CD8-positive, alpha-beta memory T cell (primary cell): Measurements from ENCODE around the gene ZDHHC9. TPM values are rescaled to one million over a fixed set of nuclear protein-coding genes. Genes with fewer than 3 reads are reported as not detected.
A peak's percentile ranks its signal among the peaks of the same experiment; 100 is the strongest.

ENCODE experiments used
- CTCF ChIA-PET: fragments of 350-600 bp; sonication (Branson Sonifier 250); formaldehyde crosslinking; loops from one replicate; lab custom pipeline; 2021; ENCODE audit warnings: antibody characterized with exemption; lab: Charles Lee
- POLR2A ChIA-PET: fragments of 350-600 bp; sonication (Branson Sonifier 250); formaldehyde crosslinking; loops from one replicate; lab custom pipeline; 2021; ENCODE audit warnings: antibody characterized with exemption; lab: Charles Lee
- DNase-seq, 5 donors: peaks; one replicate each; pipeline versions ENCODE4 v3.0.0 to v3.0.0-alpha.2; 2020 to 2022; ENCODE audit warnings: mixed read lengths in 1 of 5
- H3K27ac ChIP-seq: one replicate; pipeline ENCODE4 v1.7.0; 2013; ENCODE audit warnings: low read depth, mild to moderate bottlenecking, low read length, moderate library complexity
- H3K27me3 ChIP-seq: 2 replicates; pipeline ENCODE4 v1.7.0; 2013; ENCODE audit warnings: low read length, mild to moderate bottlenecking; ENCODE audit not compliant: insufficient read depth, poor library complexity, severe bottlenecking
- H3K36me3 ChIP-seq: 2 replicates; pipeline ENCODE4 v1.7.0; 2013; ENCODE audit warnings: mild to moderate bottlenecking, low read length, moderate library complexity; ENCODE audit not compliant: insufficient read depth
- H3K4me1 ChIP-seq: 2 replicates; pipeline ENCODE4 v1.7.0; 2013; ENCODE audit warnings: mild to moderate bottlenecking, low read length, moderate library complexity; ENCODE audit not compliant: insufficient read depth
- H3K4me3 ChIP-seq: 2 replicates; pipeline ENCODE4 v1.7.0; 2013; ENCODE audit warnings: mild to moderate bottlenecking, low read length
- H3K9me3 ChIP-seq: 2 replicates; pipeline ENCODE4 v1.7.0; 2013; ENCODE audit warnings: mild to moderate bottlenecking, low read length
- H3K27ac Mint-ChIP-seq, 8 donors: one replicate each; pipeline ENCODE4 v1.8.0; 2020 to 2021; ENCODE audit warnings: mixed read lengths in 8 of 8, mild to moderate bottlenecking in 6 of 8, inconsistent platforms in 3 of 8, moderate library complexity in 3 of 8
- H3K27me3 Mint-ChIP-seq, 2 donors: one replicate each; pipeline ENCODE4 v1.8.0; 2020 to 2021; ENCODE audit warnings: mixed read lengths in 2 of 2, mild to moderate bottlenecking in 1 of 2, moderate library complexity in 1 of 2
- H3K36me3 Mint-ChIP-seq, 3 donors: one replicate each; pipeline ENCODE4 v1.8.0; 2020 to 2021; ENCODE audit warnings: mixed read lengths in 3 of 3, inconsistent platforms in 1 of 3, mild to moderate bottlenecking in 1 of 3
- H3K4me1 Mint-ChIP-seq, 3 donors: one replicate each; pipeline ENCODE4 v1.8.0; 2020 to 2021; ENCODE audit warnings: mixed read lengths in 3 of 3, inconsistent platforms in 1 of 3, mild to moderate bottlenecking in 1 of 3
- H3K4me3 Mint-ChIP-seq, 7 donors: one replicate each; pipeline ENCODE4 v1.8.0; 2020 to 2021; ENCODE audit warnings: mixed read lengths in 7 of 7, mild to moderate bottlenecking in 6 of 7, moderate library complexity in 4 of 7, inconsistent platforms in 2 of 7
- H3K9me3 Mint-ChIP-seq, 5 donors: one replicate each; pipeline ENCODE4 v1.8.0; 2020 to 2022; ENCODE audit warnings: mixed read lengths in 5 of 5, mild to moderate bottlenecking in 3 of 5, moderate library complexity in 2 of 5, inconsistent platforms in 1 of 5
- polyA plus RNA-seq: library from polyadenylated mRNA; unstranded; fragments of 300-500 nt; fragmentation: Illumina TruSeq; gene quantifications from one replicate; pipeline ENCODE4 v1.2.3, GENCODE V29; 2021
- total RNA-seq, 2 experiments: library from RNA; stranded (reverse); gene quantifications; one replicate each; pipeline ENCODE4 v1.2.3, GENCODE V29; 2021

Gene ZDHHC9
- total and polyA plus RNA-seq, 3 experiments from 2014 or later, result 4.6 to 11.5 (median 10.4) TPM

DNA sequence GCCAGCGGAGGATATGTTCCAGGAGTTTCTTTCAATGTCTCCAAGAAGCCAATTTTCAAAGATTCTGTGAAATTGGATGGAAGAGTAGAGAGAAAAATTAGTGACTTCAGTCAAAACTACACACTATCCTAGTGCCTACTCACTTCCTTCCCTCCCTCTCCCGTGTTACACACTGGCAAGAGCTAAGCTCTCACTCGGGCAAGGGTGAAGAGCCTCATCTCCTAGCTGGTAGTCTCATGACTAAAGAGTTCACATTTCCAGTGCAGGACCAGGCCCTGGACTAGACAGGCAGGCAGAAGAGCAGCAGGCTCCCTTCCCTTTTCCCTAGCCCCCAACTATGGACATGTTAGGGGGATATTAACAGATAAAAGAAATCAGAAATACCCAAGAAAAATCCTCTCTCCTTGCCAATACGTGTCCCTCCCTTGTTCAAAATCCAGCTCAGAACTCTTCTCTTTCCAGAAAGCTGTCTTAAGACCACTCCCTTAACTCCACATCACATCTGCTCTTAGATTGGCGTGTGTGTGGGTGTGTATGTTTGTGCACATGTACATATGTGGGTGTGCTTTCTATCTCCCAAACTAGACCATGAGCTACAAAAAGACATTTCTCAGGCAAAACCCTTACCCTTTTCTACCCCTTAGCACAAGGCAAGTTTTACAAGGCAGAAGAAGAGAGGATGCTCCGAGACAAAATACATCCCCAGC lies 29.9 kb downstream of the ZDHHC9 start:
- Histone ChIP-seq H3K27ac (no peak overlapping the region), H3K27me3 (no peaks in the 10 kb centered on the region), H3K4me3 (no peak overlapping the region), H3K9me3 (no peaks in the 10 kb centered on the region), H3K4me1 (no peaks in the 10 kb centered on the region), H3K36me3 (no peaks in the 10 kb centered on the region)
- DNase-seq, result no peak
- Mint-ChIP-seq H3K36me3 (peaks cover 0 to 19% (median 3%) of the 10 kb centered on the region in 3 donors), H3K27ac (no peak overlapping the region), H3K4me3 (no peak overlapping the region), H3K27me3 (peaks cover 0 to 5% of the 10 kb centered on the region in 2 donors), H3K4me1 (peaks cover 7 to 8% (median 8%) of the 10 kb centered on the region in 3 donors), H3K9me3 (no peaks in the 10 kb centered on the region)
- ChIA-PET POLR2A (no interaction called here), CTCF (no interaction called here)

DNA sequence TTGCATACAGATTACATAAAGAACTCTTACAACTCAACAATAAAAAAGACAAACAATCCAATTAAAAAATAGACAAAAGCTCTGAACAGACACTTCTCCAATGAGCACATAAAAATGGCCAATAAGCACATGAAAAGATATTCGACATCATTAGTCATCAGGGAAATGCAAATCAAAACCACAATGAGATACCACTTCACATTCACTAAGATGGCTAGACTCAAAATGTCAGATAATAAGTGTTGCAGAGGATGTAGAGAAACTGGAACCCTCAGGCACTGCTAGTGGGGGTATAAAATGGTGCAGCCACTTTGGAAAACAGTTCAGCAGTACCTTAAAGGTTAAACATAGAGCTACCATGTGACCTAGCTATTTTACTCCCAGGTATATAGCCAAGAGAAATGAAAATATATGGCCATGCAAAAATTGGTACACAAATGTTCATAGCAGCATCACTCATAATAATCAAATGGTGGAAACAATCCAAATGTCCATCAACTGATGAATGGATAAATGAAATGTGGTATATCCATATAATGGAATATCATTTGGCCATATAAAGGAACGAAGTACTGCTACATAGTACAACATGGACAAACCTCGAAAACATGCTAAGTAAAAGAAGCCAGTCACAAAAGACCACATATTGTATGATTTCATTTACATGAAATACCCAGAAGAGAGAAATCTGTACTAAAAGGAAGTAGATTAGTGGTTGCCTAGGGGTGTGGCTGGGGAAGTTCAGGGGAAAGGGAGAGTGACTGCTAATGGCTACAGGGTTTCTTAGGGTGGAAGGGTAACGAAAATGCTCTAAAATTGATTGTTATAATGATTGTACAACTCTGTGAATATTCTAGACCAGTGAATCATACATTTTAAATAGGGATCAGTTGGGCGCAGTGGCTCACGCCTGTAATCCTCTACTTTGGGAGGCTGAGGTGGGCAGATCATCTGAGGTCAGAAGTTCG lies 34.6 kb downstream of the ZDHHC9 start:
- Mint-ChIP-seq H3K4me3 (no peak overlapping the region), H3K27ac (peak overlapping the region in 2 of 8 donors; percentile 12 to 54), H3K27me3 (peaks cover 0 to 5% of the 10 kb centered on the region in 2 donors), H3K36me3 (peaks cover 4 to 26% (median 7%) of the 10 kb centered on the region in 3 donors), H3K4me1 (peaks cover 10 to 17% (median 16%) of the 10 kb centered on the region in 3 donors), H3K9me3 (no peaks in the 10 kb centered on the region)
- DNase-seq, result no peak
- Histone ChIP-seq H3K4me3 (no peak overlapping the region), H3K9me3 (no peaks in the 10 kb centered on the region), H3K4me1 (no peaks in the 10 kb centered on the region), H3K27me3 (no peaks in the 10 kb centered on the region), H3K36me3 (no peaks in the 10 kb centered on the region), H3K27ac (no peak overlapping the region)
- POLR2A ChIA-PET, result interaction anchor here (0.6 kb wide), 1 partner anchor 27 kb away, joined by 4 read pairs; no protein-coding TSS in a partner anchor
- CTCF ChIA-PET, result interaction anchor here (1.3 kb wide), 1 partner anchor 14 kb away, joined by 3 read pairs; no protein-coding TSS in a partner anchor

DNA sequence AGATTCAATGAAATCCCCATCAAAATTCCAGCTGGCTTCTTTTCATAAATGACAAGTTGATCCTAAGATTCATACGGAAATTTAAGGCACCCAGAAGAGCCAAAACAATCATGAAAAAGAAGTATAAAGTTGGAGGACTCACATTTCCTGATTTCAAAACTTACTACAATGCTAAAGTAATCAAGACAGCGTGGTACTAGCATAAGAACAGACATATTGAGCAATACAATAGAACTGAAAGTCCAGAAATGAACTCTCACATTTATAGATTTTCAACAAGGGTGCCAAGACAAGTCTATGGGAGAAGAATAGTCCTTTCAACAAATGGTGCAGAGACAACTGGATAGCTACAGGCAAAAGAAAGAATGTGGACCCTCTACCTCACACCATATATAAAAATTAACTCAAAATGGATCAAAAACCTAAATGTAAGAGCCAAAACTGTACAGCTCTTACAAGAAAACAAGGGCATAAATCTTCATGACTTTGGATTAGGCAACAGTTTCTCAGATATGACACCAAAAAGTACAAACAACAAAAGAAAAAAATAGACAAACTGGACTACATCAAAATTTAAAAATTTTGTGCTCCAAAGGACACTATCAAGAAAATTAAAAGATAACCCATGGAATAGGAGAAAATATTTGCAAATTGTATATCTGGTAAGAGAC lies 35.4 kb downstream of the ZDHHC9 start:
- H3K4me3 ChIP-seq, result no peak overlapping the region
- H3K9me3 Mint-ChIP-seq, result no peaks in the 10 kb centered on the region
- H3K27ac ChIP-seq, result no peak overlapping the region
- no peak overlapping the region for H3K4me3 Mint-ChIP-seq
- H3K4me1 Mint-ChIP-seq, result peaks cover 10 to 21% (median 16%) of the 10 kb centered on the region in 3 donors
- H3K27me3 ChIP-seq, result no peaks in the 10 kb centered on the region
- H3K27ac Mint-ChIP-seq, result peak overlapping the region in 2 of 8 donors; percentile 12 to 54
- no peaks in the 10 kb centered on the region for H3K9me3 ChIP-seq
- H3K4me1 ChIP-seq, result no peaks in the 10 kb centered on the region
- ChIA-PET POLR2A (no interaction called here), CTCF (interaction anchor here (1.3 kb wide), 1 partner anchor 15 kb away, joined by 3 read pairs; no protein-coding TSS in a partner anchor)
- H3K36me3 ChIP-seq, result no peaks in the 10 kb centered on the region
- H3K36me3 Mint-ChIP-seq, result peaks cover 4 to 27% (median 7%) of the 10 kb centered on the region in 3 donors
- DNase-seq, result no peak
- peaks cover 0 to 7% of the 10 kb centered on the region in 2 donors for H3K27me3 Mint-ChIP-seq

DNA sequence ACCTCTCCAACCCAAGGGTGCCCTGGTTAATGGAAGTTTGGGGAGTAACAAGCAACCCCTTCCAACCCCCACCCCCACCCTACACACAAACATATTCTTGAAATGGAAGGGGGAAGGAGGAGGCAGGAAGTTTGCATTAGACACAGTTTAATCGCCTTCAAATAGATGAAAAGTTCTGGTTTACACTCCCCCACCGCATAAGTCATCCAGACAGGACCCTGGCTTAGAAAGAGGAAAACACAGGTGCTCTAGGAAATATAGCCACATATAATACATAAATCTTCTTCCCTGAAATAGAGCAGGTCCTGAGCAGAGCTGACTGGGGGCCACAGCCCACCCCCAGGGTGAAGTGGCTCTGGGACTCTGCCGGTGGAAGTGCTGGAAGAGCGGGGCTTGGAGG lies 38.9 kb downstream of the ZDHHC9 start:
- Histone ChIP-seq H3K9me3 (no peaks in the 10 kb centered on the region), H3K27me3 (no peaks in the 10 kb centered on the region), H3K27ac (no peak overlapping the region), H3K4me3 (no peak overlapping the region), H3K36me3 (no peaks in the 10 kb centered on the region), H3K4me1 (no peaks in the 10 kb centered on the region)
- ChIA-PET POLR2A (no interaction called here), CTCF (no interaction called here)
- DNase-seq, result no peak
- peaks cover 10 to 22% (median 21%) of the 10 kb centered on the region in 3 donors for H3K4me1 Mint-ChIP-seq
- H3K36me3 Mint-ChIP-seq, result peaks cover 4 to 16% (median 5%) of the 10 kb centered on the region in 3 donors
- H3K27ac Mint-ChIP-seq, result peak overlapping the region in 1 of 8 donors; percentile 59
- peaks cover 0 to 2% of the 10 kb centered on the region in 2 donors for H3K27me3 Mint-ChIP-seq
- no peaks in the 10 kb centered on the region for H3K9me3 Mint-ChIP-seq
- H3K4me3 Mint-ChIP-seq, result no peak overlapping the region

DNA sequence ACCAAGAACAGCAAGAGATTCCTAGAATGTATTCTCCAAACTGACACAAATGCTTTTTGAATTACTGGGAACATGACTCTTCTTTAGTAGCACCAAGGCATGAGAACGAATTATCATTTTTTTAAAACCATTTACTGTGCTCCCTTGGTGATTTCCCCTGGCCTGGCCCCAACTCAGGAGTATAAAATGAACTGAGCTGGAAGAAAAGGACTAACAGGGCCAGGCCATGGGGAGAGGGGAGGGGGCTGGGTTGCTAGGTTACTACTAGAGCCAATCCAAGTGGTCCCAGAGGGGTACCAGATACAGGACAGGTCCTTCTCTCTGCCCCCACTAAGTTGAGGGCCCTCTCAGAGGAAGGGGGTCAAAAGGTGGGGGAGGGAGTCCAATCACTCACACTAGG lies 40.8 kb downstream of the ZDHHC9 start:
- no peaks in the 10 kb centered on the region for H3K9me3 ChIP-seq
- Mint-ChIP-seq H3K4me1 (peaks cover 12 to 25% (median 13%) of the 10 kb centered on the region in 3 donors), H3K27ac (peak overlapping the region in 1 of 8 donors; percentile 24), H3K4me3 (no peak overlapping the region), H3K9me3 (no peaks in the 10 kb centered on the region), H3K36me3 (peaks cover 4 to 24% (median 5%) of the 10 kb centered on the region in 3 donors), H3K27me3 (peaks cover 0 to 2% of the 10 kb centered on the region in 2 donors)
- no peaks in the 10 kb centered on the region for H3K27me3 ChIP-seq
- no peaks in the 10 kb centered on the region for H3K36me3 ChIP-seq
- POLR2A ChIA-PET, result no interaction called here
- no peak overlapping the region for H3K4me3 ChIP-seq
- H3K4me1 ChIP-seq, result no peaks in the 10 kb centered on the region
- CTCF ChIA-PET, result no interaction called here
- H3K27ac ChIP-seq, result no peak overlapping the region
- DNase-seq, result no peak

DNA sequence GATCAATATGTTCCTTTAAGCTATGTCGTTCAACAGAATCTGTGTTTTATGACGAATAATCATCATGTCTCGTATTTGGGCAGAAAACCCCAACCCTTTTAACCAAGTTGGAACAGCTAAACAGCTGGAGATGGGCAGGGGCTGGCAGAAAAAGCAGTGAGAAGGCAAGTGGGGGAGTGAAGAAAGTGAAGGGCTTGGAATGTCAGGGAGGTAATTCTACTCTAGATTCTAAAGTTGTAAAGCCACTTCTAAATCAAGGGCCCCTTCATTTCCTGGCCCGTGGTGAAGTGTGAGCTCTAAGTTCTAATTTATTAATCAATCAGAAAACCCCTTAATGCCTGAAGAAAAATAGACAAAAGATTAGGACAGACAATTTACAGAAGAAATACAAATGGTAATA lies 43.5 kb downstream of the ZDHHC9 start:
- no peaks in the 10 kb centered on the region for H3K36me3 ChIP-seq
- ChIA-PET CTCF (no interaction called here), POLR2A (interaction anchor here (0.6 kb wide), 1 partner anchor 121 kb away, joined by 3 read pairs; no protein-coding TSS in a partner anchor)
- no peaks in the 10 kb centered on the region for H3K9me3 Mint-ChIP-seq
- H3K27ac Mint-ChIP-seq, result peak overlapping the region in 2 of 8 donors; percentile 79 to 80
- H3K27ac ChIP-seq, result no peak overlapping the region
- H3K4me1 Mint-ChIP-seq, result peaks cover 12 to 32% (median 13%) of the 10 kb centered on the region in 3 donors
- peaks cover 0 to 35% (median 1%) of the 10 kb centered on the region in 3 donors for H3K36me3 Mint-ChIP-seq
- H3K27me3 Mint-ChIP-seq, result peaks cover 0 to 3% of the 10 kb centered on the region in 2 donors
- H3K9me3 ChIP-seq, result no peaks in the 10 kb centered on the region
- H3K4me3 ChIP-seq, result no peak overlapping the region
- no peaks in the 10 kb centered on the region for H3K4me1 ChIP-seq
- no peak for DNase-seq
- H3K27me3 ChIP-seq, result no peaks in the 10 kb centered on the region
- no peak overlapping the region for H3K4me3 Mint-ChIP-seq

DNA sequence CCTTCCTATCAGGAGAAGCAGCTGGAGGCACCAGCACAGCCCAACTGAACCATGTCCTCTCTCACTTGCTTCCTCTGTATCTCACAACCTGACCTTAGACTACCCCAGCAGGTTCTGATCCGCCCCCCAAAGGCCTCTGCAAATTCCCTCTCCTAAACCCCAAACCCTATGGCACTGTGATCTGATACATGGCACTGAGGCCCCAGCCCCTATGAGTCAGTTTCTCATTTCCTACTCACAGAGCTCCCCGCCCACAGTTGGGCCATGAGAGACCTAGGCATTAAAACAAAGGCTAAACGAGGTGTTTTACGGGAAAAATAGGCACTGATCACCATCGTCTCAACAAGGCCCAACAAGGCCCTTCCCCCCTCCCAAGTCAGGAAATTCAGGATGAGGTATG lies 44.8 kb downstream of the ZDHHC9 start:
- POLR2A ChIA-PET, result interaction anchor here (0.7 to 1.4 kb wide), 4 partner anchors 16 to 39 kb away, joined by 3 to 5 read pairs (median 4); no protein-coding TSS in a partner anchor
- H3K27ac ChIP-seq, result no peak overlapping the region
- peaks cover 4% of the 10 kb centered on the region for H3K36me3 ChIP-seq
- Mint-ChIP-seq H3K9me3 (no peaks in the 10 kb centered on the region), H3K27me3 (peaks cover 0 to 3% of the 10 kb centered on the region in 2 donors), H3K27ac (peak overlapping the region; percentile 27 to 86 (median 74)), H3K4me1 (peaks cover 16 to 35% (median 19%) of the 10 kb centered on the region in 3 donors), H3K4me3 (no peak overlapping the region), H3K36me3 (peaks cover 0 to 45% (median 4%) of the 10 kb centered on the region in 3 donors)
- CTCF ChIA-PET, result interaction anchor here (1.1 kb wide), 2 partner anchors 17 to 25 kb away, joined by 3 read pairs; no protein-coding TSS in a partner anchor
- H3K4me3 ChIP-seq, result no peak overlapping the region
- H3K27me3 ChIP-seq, result no peaks in the 10 kb centered on the region
- no peak for DNase-seq
- no peaks in the 10 kb centered on the region for H3K4me1 ChIP-seq
- no peaks in the 10 kb centered on the region for H3K9me3 ChIP-seq
